ENCODE results near the gene ADARB1.

The ADARB1 gene

GRCh38 chr21:45156459-45156858, 82.1 kb downstream of the ADARB1 start:
- no peak for DNase-seq

- DNase-seq = no peak
Measured at GRCh38 chr21:45157932-45158331, 83.6 kb downstream of the ADARB1 start.

DNA sequence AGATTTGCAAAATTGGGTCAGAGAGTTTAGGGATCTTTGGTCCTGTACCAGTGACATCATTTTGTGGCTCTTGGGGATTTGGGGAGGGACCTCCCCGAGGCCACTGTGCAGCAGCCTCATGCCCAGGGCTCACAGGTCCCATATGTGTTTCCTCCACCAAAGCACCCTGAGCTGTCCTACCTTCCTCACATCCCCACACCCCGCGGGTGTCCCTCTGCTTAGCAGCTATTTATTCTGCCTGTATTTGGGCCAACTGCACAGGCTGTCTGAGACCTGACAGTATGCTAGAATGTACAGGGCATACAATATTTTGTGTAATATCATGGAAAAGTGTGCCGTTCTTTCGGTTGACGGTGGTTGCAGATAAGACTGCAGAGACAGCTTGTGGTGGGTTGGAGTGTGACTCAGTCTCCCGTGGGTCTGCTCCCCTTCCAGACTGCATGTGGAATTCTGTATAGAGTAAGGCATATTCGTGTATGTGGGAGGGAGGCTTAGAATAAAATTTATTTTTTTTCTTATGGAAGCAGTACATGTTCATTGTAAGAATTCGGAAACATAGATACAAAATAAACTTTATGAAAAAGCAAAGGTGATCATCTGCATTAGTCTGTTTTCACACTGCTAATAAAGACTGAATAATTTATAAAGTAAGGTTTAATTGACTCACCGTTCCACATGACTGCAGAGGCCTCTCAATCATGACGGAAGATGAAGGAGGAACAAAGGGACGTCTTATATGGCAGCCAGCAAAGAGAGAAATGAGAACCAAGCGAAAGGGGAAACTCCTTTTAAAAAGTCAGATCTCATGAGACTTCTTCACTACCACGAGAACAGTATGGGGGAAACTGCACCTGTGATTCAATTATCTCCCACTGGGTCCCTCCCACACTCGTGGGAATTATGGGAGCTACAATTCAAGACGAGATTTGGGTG, 84.4 kb downstream of the ADARB1 start:
- DNase-seq = no peak

GRCh38 chr21:45160198-45160597, 85.8 kb downstream of the ADARB1 start:
- no peak for DNase-seq

DNA sequence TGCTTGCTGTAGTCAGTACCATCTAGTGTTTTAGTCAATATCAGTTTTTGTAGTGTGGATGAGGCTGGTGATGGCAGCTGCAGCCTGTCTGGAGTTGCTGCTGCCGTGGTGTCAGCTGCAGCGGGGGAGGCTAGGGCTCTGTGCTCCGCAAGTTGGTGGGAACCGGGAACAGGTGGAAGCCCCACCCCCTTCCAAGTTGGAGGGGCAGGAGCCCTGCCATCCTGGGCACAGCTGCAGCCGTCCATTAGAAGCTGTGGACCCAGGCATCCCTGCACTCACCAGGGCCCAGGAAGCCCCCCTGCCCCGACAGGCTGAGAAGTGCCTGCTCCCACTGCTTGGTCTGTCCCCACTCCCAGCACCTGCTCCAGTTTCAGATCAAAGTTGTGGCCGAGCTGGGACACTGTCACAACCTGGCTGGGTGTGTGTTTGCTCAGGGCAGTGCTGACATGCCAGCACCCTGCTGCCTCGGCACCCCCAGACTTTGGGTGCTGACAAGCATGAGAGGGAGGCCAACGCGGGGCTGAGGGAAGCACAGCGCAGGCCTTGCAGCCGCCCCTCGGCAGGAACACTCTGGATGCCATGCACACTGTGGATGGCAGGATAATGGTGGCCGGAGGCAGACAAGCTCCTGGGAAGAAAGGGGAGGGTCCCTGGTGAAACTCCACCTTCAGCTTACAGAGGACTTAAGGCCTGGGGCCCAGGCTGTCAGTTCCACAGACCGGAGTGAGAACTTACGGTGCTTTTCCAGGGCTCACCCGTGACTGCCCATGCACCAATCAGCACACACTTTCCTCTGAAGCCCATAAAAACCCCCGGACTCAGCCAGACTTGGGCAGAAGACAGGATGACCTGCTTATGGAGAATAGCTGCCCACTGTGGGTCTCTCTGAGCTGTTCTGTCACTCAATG, 86.9 kb downstream of the ADARB1 start:
- no peak for DNase-seq

GRCh38 chr21:45162115-45162514, 87.7 kb downstream of the ADARB1 start:
- no peak for DNase-seq

- DNase-seq = no peak
Measured at GRCh38 chr21:45162809-45163208, 88.4 kb downstream of the ADARB1 start.

DNA sequence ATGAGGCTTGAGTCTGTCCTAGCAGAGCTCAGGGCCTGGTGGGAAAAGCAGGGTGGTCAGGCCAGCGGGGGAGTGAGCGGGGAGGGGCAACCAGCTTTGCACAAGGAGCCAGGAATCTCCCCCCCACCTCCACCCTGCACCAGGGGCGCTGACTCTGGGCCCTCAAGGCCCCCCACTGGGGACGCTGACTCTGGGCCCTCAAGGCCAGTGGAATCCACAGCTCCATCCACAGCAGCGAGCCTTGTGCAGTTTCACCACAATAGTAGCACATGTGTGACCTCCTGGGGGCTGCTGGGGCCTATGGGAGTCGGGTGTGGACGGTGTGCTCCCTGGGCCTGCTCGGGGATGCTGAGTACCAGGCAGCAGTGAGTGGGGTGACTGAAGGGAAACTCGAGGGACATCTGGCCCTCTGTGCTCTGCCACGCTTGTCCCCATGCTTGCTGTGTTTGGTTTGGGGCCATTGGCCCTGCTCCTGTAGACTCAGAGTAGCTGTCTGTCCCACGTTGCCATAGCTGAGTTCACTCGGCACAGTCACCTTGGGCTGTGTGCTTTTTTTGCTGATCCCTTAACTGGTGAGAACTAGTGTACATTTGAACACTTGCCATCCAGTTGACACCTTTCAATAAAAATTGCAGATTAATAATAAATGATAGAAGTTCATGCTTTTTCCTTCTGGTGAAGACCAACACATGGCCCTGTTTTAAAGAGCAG, 89.2 kb downstream of the ADARB1 start:
- no peak for DNase-seq

GRCh38 chr21:45164124-45164511, 89.7 kb downstream of the ADARB1 start:
- DNase-seq = no peak

DNA sequence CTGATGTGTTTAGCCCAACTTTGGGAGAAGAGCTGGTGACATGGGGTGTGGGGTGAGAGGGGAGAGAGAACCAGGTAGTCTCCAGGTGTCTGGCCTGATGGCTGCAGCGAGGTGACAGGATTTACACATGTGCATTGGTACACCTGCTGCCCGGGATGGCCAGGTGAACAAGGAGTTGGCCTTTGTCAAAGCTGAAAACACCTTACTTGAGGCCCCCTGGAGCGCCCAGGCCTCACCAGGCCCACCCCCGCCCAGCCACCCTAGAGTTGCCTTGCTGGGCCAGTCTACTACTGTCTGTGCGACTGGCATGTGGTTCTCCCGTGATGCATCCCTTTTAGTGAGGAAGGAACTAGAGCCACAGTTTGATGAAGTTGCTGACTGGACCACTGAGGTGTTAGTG, 90.5 kb downstream of the ADARB1 start:
- DNase-seq = no peak

DNA sequence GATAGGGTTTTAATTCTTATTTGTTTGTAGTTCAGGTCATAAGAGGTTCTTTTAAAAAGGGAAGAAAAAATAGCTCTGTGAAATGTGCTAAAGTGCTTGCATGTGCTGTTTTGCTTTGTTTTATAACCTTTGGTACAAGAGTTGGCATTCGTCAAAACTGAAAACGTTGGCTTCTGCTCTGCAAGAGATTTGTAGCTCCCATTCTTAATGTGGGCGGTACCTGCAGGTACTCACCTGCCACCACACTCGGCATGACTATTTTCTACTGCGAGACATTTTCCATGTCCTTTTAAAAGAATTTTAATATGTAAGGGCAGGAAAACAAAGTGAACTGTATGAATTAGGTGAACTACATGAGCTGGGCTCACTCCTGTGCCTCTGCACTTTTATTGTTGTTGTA, 92.6 kb downstream of the ADARB1 start:
- DNase-seq = no peak

DNA sequence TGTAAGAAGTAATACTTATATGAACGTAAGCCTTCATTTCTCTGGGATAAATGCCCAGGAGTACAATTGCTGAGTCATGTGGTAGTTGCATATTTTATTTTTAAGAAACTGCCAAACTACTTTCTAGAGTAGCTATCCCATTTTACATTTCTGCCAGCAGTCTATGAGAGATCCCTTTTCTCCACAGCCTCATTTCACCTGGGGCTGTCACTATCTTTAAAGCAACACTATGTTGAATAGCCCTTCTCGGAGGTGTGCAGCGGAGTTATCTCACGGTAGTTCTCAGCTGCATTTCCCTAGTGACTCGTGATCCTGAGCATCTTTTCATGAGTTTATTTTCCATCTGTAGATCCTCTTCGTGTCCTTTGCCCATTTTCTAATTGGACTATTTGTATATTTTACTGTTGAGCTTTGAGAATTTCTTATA, 93.4 kb downstream of the ADARB1 start:
- DNase-seq = no peak

GRCh38 chr21:45168522-45168921, 94.1 kb downstream of the ADARB1 start:
- DNase-seq = no peak

DNA sequence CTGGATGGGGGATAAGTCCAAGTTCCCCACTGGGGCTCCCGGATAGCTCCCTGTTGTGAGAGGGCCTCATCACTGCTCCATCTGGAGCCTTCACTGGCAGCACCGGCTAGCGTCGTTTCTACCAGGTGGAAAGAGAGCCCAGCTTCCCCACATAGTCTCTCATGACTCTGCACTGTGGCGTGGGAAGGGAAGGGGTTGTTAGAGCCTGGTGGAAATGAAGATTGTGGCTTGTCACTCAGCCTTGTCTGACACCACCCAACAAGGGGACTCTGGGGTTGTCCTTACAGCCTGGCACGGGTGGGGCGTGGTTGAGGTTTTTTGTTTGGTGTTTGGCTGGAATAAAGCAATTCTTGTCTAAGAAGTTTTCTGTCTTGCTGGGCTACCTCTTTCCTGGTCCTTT, 94.6 kb downstream of the ADARB1 start:
- no peak for DNase-seq

DNA sequence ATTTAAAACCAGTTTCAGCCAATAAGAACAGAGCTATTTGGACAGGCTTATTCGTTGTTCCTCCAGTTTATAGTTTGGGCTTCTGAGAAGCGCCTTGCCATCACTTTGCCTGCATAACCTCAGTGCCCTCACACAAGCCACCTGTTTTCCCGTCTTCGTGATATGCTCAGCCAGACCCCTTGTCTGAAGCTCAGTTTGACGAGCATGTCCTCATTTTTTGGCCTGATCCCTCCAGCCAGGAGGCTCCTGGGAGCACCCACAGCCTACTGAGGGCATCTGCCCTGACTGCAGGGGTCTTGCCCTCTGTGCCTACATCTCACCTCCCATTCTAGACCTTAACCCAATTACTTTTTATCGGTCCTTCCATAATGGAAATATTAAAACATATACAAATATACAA, 95.3 kb downstream of the ADARB1 start:
- no peak for DNase-seq

GRCh38 chr21:45170987-45171386, 96.6 kb downstream of the ADARB1 start:
- DNase-seq = no peak

DNA sequence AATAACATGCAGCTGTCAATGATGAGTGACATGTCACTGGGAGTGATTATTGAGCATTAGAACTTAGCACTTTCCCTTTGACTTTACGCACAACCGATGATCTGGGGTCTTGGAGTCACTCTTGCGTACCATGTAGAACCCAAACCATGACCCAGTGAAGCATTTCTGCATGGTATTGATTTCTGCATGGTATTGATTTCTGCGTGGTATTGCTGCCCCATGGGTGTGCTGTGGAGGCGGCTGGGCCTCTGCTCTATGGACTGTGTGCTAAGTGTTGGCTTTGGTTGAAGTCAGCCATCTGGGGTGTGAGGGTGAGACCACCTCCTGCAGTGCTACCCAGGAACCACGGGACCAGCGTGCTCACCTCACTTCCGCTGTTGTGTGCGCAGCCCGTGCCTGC, 98.0 kb downstream of the ADARB1 start:
- DNase-seq = no peak

- DNase-seq = no peak
Measured at GRCh38 chr21:45175326-45176095, 101.1 kb downstream of the ADARB1 start.

GRCh38 chr21:45176141-45176540, 101.8 kb downstream of the ADARB1 start:
- DNase-seq = no peak

DNA sequence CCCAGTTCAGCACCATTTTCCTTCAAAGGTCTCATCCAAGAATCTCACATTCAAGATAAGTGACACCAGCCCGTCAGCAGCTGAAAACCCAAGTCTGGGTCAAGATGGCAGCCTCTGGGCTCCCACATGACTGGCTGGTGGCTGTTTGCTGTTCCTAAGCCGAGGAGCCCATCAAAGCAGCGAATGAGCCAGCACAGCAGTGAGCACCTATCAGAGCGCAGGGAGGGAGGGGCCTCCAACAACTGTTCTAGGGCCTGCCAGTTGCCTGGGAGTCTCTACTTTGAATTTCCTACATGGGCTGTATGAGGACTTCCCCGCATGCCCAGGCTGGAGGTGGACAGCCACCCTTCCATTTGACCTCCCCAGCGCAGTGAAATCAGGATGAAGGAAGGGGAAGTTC, 102.7 kb downstream of the ADARB1 start:
- DNase-seq = no peak

GRCh38 chr21:45178070-45178608, 103.8 kb downstream of the ADARB1 start:
- DNase-seq = no peak

DNA sequence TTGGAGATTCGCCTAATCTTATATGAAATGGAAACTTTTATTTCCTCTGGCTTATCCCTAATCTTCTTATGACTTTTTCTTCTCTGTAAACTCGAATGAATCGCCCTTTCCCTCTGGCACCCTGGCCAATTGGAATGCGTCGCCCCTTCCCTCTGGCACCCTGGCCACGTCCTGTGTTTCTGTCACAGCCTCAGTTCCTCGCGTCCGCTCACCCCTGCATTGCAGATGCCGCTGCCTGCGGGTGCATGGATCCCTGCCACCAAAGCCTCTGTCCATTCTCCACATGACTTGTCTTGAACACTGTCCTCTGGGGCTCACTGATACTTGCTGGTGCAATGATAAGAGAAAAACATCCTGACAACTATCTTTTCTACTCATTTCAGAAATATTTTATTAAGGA, 104.6 kb downstream of the ADARB1 start:
- no peak for DNase-seq
